ENCODE measurements around the gene MACROD1. TPM values are rescaled to one million over a fixed set of nuclear protein-coding genes. Genes with fewer than 3 reads are reported as not detected.

MACROD1 gene
- total RNA-seq, 1 experiment from 2014 or later, result 2.9 TPM

DNA sequence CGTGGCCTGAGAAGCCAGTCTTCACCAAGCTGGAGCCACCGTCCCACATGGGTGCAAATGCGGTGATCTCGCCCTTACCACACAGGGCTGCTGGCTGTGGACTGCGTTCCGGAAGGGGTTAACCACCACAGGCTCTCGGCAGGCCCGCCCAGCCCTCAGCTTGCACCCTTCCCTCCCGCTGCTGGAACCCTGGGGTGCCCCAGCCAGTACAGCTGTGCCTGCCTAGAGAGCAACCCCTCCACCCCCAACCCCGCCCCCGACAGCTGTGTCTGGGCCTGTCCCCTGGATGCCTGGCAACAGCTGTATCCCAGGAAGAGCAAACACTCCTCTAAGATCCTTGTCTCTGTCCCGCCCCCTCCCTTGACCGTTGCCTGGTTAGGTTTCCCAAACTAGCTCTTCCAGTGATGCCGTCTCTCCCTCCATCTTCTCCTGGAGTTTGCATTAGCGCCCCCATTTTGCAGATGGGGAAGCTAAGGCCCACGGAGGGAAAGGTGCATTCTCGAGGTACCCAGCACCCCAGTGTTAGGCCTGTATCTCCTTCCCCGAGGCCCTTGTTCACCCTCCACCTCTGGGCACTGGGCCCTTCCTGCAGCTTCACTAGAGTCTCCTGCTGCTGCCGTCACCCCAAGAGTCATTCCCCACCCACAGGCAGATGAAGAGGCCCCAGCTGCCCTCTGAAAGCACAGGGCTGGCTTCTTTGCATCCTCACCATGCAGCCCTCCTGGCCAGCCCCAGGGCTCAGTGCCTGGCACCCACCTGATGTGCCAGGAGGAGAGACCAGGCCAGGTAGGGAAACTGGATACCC, 204.1 kb downstream of the MACROD1 start:
- DNase-seq (ENCODE audit: low spot score), result peak; percentile 22

DNA sequence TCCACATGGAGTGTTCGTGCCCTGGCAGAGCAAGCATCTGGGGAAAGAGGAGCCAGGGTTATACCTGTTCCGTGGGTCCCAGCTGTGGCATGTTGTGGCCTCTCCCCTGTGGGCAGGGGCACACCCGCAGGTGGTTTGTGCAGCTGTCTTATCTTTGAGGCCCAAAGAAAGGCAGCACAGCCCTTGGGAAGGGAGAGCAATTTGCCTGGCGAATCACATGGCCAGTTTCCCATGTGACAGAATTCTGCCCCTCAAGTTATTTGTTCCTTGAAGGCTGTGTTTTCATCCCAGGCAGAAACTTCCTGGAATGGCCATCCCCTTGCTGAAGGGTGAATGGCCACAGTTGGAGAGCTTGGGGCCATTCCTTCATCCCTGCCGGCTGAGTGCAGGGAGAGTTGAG, 207.9 kb downstream of the MACROD1 start:
- no peak for DNase-seq (ENCODE audit: low spot score)

DNA sequence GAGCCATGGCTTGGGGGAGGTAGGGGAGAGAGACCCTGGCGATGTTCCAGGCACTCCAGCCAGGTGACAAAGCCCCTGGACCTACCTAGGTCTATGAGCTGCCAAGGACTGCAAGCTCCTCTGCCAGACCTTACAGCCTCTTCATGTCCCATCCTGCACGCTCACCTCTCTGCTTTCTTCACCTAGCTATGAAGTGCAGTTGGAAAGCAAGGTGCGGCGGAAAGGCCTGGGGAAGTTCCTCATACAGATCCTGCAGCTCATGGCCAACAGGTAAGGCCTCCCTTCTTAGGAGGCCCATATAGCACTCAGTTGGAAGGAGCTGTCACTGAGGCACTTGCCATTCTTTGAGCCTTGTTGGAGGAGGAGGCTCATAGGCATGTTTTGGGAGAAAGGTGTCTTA, 213.3 kb downstream of the MACROD1 start:
- no peak for DNase-seq (ENCODE audit: low spot score)

DNA sequence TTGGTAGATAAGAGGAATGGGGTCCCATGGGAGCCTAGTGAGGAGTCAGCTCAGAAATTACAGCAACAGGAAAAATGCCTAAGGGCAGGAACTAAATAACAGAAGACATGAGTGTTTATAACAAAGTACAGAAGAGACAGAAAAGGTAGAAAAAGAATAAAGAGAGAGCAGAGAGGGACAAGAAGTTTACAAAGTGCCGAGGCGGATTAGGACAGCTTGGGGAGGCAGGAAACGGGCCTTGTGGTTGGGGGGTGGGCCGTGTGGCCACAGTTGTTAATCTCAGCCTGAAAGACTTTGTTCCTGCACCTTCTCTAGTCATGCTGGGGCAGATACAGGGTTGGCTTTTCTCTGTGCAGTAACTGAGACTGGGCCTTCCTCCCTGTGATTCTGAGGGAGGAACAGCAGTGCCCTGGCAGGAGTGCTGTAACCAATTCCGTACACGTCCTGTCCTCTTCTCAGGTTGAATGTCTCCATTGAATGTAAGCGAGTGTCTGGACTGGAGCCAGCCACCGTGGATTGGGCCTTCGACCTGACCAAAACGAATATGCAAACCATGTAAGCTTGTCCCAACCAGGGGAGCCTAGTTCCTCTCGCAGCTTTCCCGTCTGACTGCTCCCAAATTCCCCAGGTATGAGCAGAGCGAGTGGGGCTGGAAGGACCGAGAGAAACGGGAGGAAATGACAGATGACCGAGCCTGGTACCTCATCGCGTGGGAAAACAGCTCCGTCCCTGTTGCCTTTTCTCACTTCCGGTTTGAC, 214.0 kb downstream of the MACROD1 start:
- no peak for DNase-seq (ENCODE audit: low spot score)

Other genes starting within 250 kb of the MACROD1 start
- gene RCOR2, start 248.9 kb downstream of the MACROD1 start, total RNA-seq (2014; rRNA removed; shearing (Covaris generic)), result 0.05 and 0.14 TPM in 2 replicates
- 12.5 and 19.8 TPM in 2 replicates for gene NAA40, start 227.1 kb downstream of the MACROD1 start, total RNA-seq (2014; rRNA removed; shearing (Covaris generic))
- 536 and 679 TPM in 2 replicates for gene COX8A, start 191.5 kb downstream of the MACROD1 start, total RNA-seq (2014; rRNA removed; shearing (Covaris generic))
- gene OTUB1, start 179.7 kb downstream of the MACROD1 start, total RNA-seq (2014; rRNA removed; shearing (Covaris generic)), result 31.5 and 41.5 TPM in 2 replicates
- not detected in 2 replicates for gene FLRT1, start 130.2 kb downstream of the MACROD1 start, total RNA-seq (2014; rRNA removed; shearing (Covaris generic))
- gene STIP1, start 20.1 kb upstream of the MACROD1 start, total RNA-seq (2014; rRNA removed; shearing (Covaris generic)), result 424 and 474 TPM in 2 replicates
- gene FERMT3, start 40.6 kb upstream of the MACROD1 start, total RNA-seq (2014; rRNA removed; shearing (Covaris generic)), result 15.1 and 18.7 TPM in 2 replicates
- 33.8 and 47.3 TPM in 2 replicates for gene TRPT1, start 60.1 kb upstream of the MACROD1 start, total RNA-seq (2014; rRNA removed; shearing (Covaris generic))
- gene NUDT22, start 60.2 kb upstream of the MACROD1 start, total RNA-seq (2014; rRNA removed; shearing (Covaris generic)), result 49.3 and 71.5 TPM in 2 replicates
- 3.0 and 12.0 TPM in 2 replicates for gene DNAJC4, start 64.4 kb upstream of the MACROD1 start, total RNA-seq (2014; rRNA removed; shearing (Covaris generic))
- 24.4 and 33.0 TPM in 2 replicates for gene VEGFB, start 68.5 kb upstream of the MACROD1 start, total RNA-seq (2014; rRNA removed; shearing (Covaris generic))
- 40.5 and 55.9 TPM in 2 replicates for gene FKBP2, start 75.0 kb upstream of the MACROD1 start, total RNA-seq (2014; rRNA removed; shearing (Covaris generic))
- gene PPP1R14B, start 80.8 kb upstream of the MACROD1 start, total RNA-seq (2014; rRNA removed; shearing (Covaris generic)), result 455 and 478 TPM in 2 replicates
- 51.0 and 64.8 TPM in 2 replicates for gene PLCB3, start 85.4 kb upstream of the MACROD1 start, total RNA-seq (2014; rRNA removed; shearing (Covaris generic))
- 219 TPM in 2 replicates for gene BAD, start 118.6 kb upstream of the MACROD1 start, total RNA-seq (2014; rRNA removed; shearing (Covaris generic))
- 52.1 and 60.8 TPM in 2 replicates for gene GPR137, start 119.7 kb upstream of the MACROD1 start, total RNA-seq (2014; rRNA removed; shearing (Covaris generic))
- 0.07 TPM in 1 of 2 replicates, not detected in the other for gene KCNK4, start 125.2 kb upstream of the MACROD1 start, total RNA-seq (2014; rRNA removed; shearing (Covaris generic))
- not detected in 2 replicates for gene CATSPERZ, start 134.2 kb upstream of the MACROD1 start, total RNA-seq (2014; rRNA removed; shearing (Covaris generic))
- gene ESRRA, start 139.4 kb upstream of the MACROD1 start, total RNA-seq (2014; rRNA removed; shearing (Covaris generic)), result 30.4 and 46.6 TPM in 2 replicates
- gene TRMT112, start 151.4 kb upstream of the MACROD1 start, total RNA-seq (2014; rRNA removed; shearing (Covaris generic)), result 454 and 683 TPM in 2 replicates
- 300 and 344 TPM in 2 replicates for gene PRDX5, start 152.0 kb upstream of the MACROD1 start, total RNA-seq (2014; rRNA removed; shearing (Covaris generic))
- 6.6 and 6.9 TPM in 2 replicates for gene CCDC88B, start 174.1 kb upstream of the MACROD1 start, total RNA-seq (2014; rRNA removed; shearing (Covaris generic))
- 77.4 and 78.2 TPM in 2 replicates for gene RPS6KA4, start 193.0 kb upstream of the MACROD1 start, total RNA-seq (2014; rRNA removed; shearing (Covaris generic))